Lower leg skin (tissue), 3 donors: ENCODE measurements around the gene TFRC.
"Not testable (repeated sequence)": the region's sequence is repeated elsewhere in the genome, so short reads cannot be mapped to it uniquely, and the experiment has no call there.

Experiments
- CTCF ChIP-seq, 3 donors: fragments of 450-650 bp; IDR thresholded peaks; one replicate each; pipeline ENCODE4 v1.5.1; 2016; ENCODE audit warnings: antibody characterized with exemption in 3 of 3, mild to moderate bottlenecking in 3 of 3, moderate library complexity in 2 of 3
- POLR2A ChIP-seq, 2 donors: fragments of 450-650 bp; IDR thresholded peaks; one replicate each; pipeline ENCODE4 v1.6.1; 2016 to 2017; ENCODE audit warnings: antibody characterized with exemption in 2 of 2, mild to moderate bottlenecking in 1 of 2, moderate library complexity in 1 of 2

- TF ChIP-seq CTCF, POLR2A (IDR thresholded peaks at IDR 0.05): not testable (repeated sequence)
Observed at GRCh38 chr3:196005338-196005737, 76.6 kb downstream of the TFRC start.
